ENCODE results near the gene ZCCHC10.
A peak's percentile ranks its signal among the peaks of the same experiment; 100 is the strongest.

ZCCHC10 gene

DNA sequence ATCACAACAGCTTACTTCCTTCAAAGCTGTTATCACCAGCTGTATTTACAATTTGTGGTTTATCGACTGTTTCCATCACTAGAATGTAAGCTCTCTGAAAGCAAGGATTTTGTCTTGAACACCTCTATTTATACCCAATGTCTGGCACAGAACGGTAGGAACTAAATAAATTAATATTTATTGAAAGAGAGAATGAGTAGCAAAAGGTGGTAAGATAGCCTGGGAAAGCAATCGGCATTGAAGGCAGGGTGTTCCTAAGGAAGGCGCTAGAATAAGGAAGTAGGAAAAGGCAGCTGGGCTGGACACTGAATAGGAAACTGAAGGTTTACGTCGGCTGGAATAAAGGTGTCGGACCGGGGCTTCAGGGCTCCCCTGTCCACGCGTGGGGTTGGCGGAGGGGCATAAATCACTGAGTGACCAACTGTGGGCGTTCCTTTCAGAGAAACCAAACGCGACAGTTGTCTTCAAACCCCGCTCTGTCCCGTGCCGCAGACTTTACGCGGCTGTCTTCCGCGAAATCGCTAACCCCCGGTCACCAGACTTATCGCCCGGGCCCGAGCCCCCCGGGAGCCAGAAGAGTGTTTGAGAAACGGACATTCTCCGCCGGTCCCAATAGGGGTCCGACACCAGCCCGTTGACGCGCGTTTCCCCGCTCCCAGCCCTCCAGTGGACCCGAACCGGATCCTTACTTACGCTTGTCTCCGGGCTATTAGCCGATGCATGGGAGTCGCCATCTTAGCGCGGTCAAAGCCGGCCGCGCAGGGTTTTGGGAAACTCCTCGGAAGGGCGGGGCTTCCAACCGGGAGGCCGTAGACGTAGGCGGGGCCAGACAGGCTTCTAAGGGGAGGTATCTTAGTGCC is at the start of gene ZCCHC10:
Gene ZCCHC10, minus strand, starts transcription at position 746 of the 860 bp plus-strand sequence. Its CDS starts 12 bp downstream, at position 734.
- DNase-seq (ENCODE audit: low read depth, low spot score), result peak; percentile 96
- peak within 1 kb of the TSS; percentile 69 for H3K4me3 ChIP-seq (ENCODE audit: low read depth, low read length)
- in situ Hi-C loops (cut with HindIII; ENCODE audit: low sequenced_read_pairs), result no loop called here
- TF ChIP-seq, protein P1, sequence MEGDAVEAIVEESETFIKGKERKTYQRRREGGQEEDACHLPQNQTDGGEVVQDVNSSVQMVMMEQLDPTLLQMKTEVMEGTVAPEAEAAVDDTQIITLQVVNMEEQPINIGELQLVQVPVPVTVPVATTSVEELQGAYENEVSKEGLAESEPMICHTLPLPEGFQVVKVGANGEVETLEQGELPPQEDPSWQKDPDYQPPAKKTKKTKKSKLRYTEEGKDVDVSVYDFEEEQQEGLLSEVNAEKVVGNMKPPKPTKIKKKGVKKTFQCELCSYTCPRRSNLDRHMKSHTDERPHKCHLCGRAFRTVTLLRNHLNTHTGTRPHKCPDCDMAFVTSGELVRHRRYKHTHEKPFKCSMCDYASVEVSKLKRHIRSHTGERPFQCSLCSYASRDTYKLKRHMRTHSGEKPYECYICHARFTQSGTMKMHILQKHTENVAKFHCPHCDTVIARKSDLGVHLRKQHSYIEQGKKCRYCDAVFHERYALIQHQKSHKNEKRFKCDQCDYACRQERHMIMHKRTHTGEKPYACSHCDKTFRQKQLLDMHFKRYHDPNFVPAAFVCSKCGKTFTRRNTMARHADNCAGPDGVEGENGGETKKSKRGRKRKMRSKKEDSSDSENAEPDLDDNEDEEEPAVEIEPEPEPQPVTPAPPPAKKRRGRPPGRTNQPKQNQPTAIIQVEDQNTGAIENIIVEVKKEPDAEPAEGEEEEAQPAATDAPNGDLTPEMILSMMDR (IDR thresholded peaks at IDR 0.05; ENCODE audit: low read depth, low read length), result no peak

DNA sequence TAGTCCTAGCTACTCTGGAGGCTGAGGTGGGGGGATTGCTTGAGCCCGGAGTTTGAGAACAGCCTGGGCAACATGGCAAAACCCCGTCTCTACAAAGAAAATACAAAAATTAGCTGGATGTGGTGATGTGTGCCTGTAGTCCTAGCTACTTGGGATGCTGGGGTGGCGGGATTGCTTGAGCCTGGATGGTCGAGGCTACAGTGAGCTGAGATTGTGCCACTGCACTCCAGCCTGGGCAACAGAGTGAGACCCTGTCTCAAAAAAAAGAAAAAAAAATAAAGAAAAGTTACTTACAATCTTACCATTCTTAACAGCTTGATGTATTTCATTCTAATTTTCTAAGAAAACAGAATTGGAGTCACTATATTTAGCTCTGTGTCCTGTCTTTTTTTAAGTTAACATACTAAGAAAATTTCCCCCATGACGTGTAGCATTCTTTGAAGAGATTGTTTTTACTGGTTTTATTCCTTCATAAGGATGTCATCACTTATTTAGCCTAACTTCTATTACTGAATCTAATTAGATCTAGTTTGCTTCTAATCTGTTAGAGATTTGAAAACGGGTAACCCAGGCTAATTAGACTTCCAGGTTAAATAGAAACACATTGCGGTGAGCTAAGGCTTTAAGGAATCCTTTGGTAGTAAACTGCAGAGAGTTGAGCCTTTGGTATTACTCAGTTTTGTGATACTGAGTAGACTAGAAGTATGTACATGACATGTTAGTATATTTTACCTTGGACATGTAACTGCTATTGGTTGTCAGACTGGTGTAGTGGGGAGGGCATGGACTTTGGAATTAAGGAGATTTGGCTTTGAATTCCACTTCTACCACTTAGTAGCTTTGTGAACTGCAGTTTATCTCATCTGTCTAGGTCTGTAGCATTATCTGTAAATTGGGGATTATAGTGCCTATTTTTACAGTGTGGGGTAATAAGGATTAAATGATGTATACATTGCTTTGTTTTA is 49.5 kb upstream of the ZCCHC10 start:
- DNase-seq (ENCODE audit: low read depth, low spot score), result no peak
- in situ Hi-C loops (cut with HindIII; ENCODE audit: low sequenced_read_pairs), result no loop called here
- TF ChIP-seq, protein P1 (IDR thresholded peaks at IDR 0.05; ENCODE audit: low read depth, low read length), result no peak
- H3K4me3 ChIP-seq (ENCODE audit: low read depth, low read length), result no peak overlapping the region

DNA sequence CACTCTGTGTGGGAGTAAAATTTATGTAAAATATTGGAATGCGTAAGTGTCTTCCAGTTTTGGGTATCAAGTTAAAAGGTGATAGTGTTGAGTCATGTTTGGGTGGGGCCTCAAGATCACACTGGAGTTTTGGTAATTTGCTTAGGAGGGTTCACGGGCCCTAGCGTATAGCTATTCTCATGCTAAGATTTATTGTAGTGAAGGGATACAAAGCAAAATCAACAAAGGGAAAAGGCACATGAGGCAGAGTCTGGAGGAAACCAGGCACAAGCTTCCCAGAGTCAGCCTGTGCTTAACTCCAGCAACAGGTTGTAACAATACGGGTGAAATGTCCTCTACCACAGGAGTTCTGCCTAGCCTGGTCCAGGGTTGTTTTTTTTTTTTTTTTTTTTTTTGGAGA is 45.7 kb upstream of the ZCCHC10 start:
- in situ Hi-C loops (cut with HindIII; ENCODE audit: low sequenced_read_pairs), result no loop called here
- no peak overlapping the region for H3K4me3 ChIP-seq (ENCODE audit: low read depth, low read length)
- no peak for DNase-seq (ENCODE audit: low read depth, low spot score)
- TF ChIP-seq, protein P1 (IDR thresholded peaks at IDR 0.05; ENCODE audit: low read depth, low read length), result no peak

DNA sequence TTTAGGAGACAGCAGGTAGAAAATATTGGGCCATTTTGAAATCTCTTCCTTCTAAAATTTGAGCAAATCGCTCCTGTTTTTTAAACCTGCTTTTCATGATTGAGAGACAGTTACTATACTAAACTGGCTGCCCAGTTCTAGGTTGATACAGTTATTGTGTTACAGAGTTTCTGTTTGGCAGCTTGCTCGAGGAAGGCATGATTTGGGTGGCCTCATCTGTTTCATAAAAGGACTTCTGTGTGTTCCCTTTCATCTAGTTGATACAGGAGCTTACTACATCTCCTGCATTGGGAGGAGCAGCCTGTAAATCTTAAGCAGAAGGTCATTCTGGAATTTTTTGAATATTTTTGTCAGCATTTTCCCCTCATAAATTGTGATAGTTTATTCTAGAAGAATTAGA is 39.7 kb upstream of the ZCCHC10 start:
- in situ Hi-C loops (cut with HindIII; ENCODE audit: low sequenced_read_pairs), result no loop called here
- DNase-seq (ENCODE audit: low read depth, low spot score), result no peak
- H3K4me3 ChIP-seq (ENCODE audit: low read depth, low read length), result no peak overlapping the region
- TF ChIP-seq, protein P1 (IDR thresholded peaks at IDR 0.05; ENCODE audit: low read depth, low read length), result no peak

DNA sequence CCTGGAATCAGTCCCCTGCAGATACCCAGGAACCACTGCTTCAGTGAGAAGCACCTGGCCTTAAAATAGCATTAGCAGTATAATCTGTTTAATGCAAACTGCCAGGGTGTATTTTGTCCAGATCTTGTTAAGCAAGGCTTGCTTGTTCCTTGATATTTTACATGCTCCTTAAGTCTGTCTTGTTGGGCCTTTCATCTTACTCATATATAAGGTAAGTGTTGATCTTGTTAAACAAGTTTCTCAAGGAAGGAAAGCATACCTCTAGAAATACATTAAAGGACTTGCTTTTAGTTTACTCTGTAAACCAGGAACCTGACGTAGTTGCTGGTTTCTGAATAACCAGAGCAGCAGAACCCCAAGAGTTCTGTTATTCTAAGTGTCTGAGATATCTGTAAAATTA is 39.1 kb upstream of the ZCCHC10 start:
- H3K4me3 ChIP-seq (ENCODE audit: low read depth, low read length), result no peak overlapping the region
- in situ Hi-C loops (cut with HindIII; ENCODE audit: low sequenced_read_pairs), result no loop called here
- no peak for DNase-seq (ENCODE audit: low read depth, low spot score)
- TF ChIP-seq, protein P1 (IDR thresholded peaks at IDR 0.05; ENCODE audit: low read depth, low read length), result no peak

DNA sequence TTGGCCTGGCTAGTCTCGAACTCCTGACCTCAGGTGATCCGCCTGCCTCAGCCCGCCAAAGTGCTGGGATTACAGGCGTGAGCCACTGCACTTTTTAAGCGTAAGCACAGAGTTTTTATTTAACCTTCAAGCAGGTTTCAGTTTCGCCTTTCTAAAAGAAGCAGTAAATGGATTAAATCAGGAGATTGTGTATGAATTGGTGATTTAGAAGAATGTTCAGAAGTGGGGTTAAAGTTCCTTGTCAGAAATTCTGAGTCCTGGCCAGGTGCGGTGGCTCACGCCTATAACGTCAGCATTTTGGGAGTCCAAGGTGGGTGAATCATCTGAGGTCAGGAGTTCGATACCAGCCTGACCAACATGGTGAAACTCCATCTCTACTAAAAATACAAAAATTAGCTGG is 37.6 kb upstream of the ZCCHC10 start:
- in situ Hi-C loops (cut with HindIII; ENCODE audit: low sequenced_read_pairs), result no loop called here
- no peak for DNase-seq (ENCODE audit: low read depth, low spot score)
- H3K4me3 ChIP-seq (ENCODE audit: low read depth, low read length), result no peak overlapping the region
- TF ChIP-seq, protein P1 (IDR thresholded peaks at IDR 0.05; ENCODE audit: low read depth, low read length), result no peak

All from astrocyte of the spinal cord (primary cell).